Effector memory CD8-positive, alpha-beta T cell (primary cell): Measurements from ENCODE around the gene MPI.
"Not testable (repeated sequence)": the region's sequence is repeated elsewhere in the genome, so short reads cannot be mapped to it uniquely, and the experiment has no call there.

ENCODE experiments used
- ATAC-seq: fragments of 150-1000 bp; cut with Tn5 transposase; replicated peaks from 2 replicates; pipeline ENCODE4 v1.10.0; 2021; ENCODE audit warnings: mild to moderate bottlenecking, moderate library complexity
- DNase-seq, 3 experiments: peaks; one replicate each; pipeline ENCODE4 v3.0.0; 2021
- H3K27ac Mint-ChIP-seq, 2 donors: one replicate each; pipeline ENCODE4 v1.8.0; 2022; ENCODE audit warnings: mild to moderate bottlenecking in 2 of 2, mixed read lengths in 2 of 2, moderate library complexity in 2 of 2
- H3K27me3 Mint-ChIP-seq, 2 donors: one replicate each; pipeline ENCODE4 v1.8.0; 2022; ENCODE audit warnings: mixed read lengths in 2 of 2
- H3K36me3 Mint-ChIP-seq: one replicate; pipeline ENCODE4 v1.8.0; 2022; ENCODE audit warnings: mild to moderate bottlenecking, moderate library complexity, mixed read lengths; ENCODE audit not compliant: insufficient read depth
- H3K4me1 Mint-ChIP-seq, 2 donors: one replicate each; pipeline ENCODE4 v1.8.0; 2022; ENCODE audit warnings: low read depth in 2 of 2, mixed read lengths in 2 of 2
- H3K4me3 Mint-ChIP-seq, 2 donors: one replicate each; pipeline ENCODE4 v1.8.0; 2022; ENCODE audit warnings: mild to moderate bottlenecking in 2 of 2, mixed read lengths in 2 of 2, moderate library complexity in 2 of 2
- H3K9me3 Mint-ChIP-seq, 2 donors: one replicate each; pipeline ENCODE4 v1.8.0; 2022; ENCODE audit warnings: mixed read lengths in 2 of 2

MPI gene

GRCh38 chr15:74904190-74904805, 14.5 kb downstream of the MPI start:
- Mint-ChIP-seq H3K4me3 (no peak overlapping the region), H3K36me3 (peaks cover 26% of the 10 kb centered on the region), H3K9me3 (no peaks in the 10 kb centered on the region), H3K4me1 (peaks cover 20 to 30% of the 10 kb centered on the region in 2 donors), H3K27me3 (no peaks in the 10 kb centered on the region), H3K27ac (peak overlapping the region in 1 of 2 donors; percentile 20)
- no peak for DNase-seq
- no peak for ATAC-seq

GRCh38 chr15:74906067-74906449, 16.2 kb downstream of the MPI start:
- DNase-seq (peak in 1 of 3 experiments; percentile 21), ATAC-seq (peak; percentile 32)
- Mint-ChIP-seq H3K4me1 (peaks cover 20 to 30% of the 10 kb centered on the region in 2 donors), H3K4me3 (peak overlapping the region; percentile 99 to 100), H3K27me3 (no peaks in the 10 kb centered on the region), H3K9me3 (no peaks in the 10 kb centered on the region), H3K36me3 (peaks cover 16% of the 10 kb centered on the region), H3K27ac (peak overlapping the region; percentile 97 to 98)

GRCh38 chr15:74906450-74907162, 16.8 kb downstream of the MPI start, which contains the start of gene FAM219B:
TSS of gene FAM219B (minus strand) at chr15:74906851. CDS start at chr15:74906800, 51 bp downstream.
- DNase-seq: peak; percentile 61 to 71 (median 61)
- peak; percentile 83 for ATAC-seq
- H3K4me3 Mint-ChIP-seq: peak within 1 kb of the TSS; percentile 99 to 100
- peak within 1 kb of the TSS; percentile 97 to 98 for H3K27ac Mint-ChIP-seq
- no peaks in the 10 kb centered on the region for H3K27me3 Mint-ChIP-seq
- no peaks in the 10 kb centered on the region for H3K9me3 Mint-ChIP-seq
- H3K36me3 Mint-ChIP-seq: peaks cover 16% of the 10 kb centered on the region
- peaks cover 20 to 28% of the 10 kb centered on the region in 2 donors for H3K4me1 Mint-ChIP-seq

- Mint-ChIP-seq H3K36me3 (peaks cover 16% of the 10 kb centered on the region), H3K4me1 (peaks cover 20 to 26% of the 10 kb centered on the region in 2 donors), H3K27me3 (no peaks in the 10 kb centered on the region), H3K9me3 (no peaks in the 10 kb centered on the region), H3K4me3 (peak overlapping the region; percentile 99 to 100), H3K27ac (peak overlapping the region; percentile 97 to 98)
- ATAC-seq: peak; percentile 2
- no peak for DNase-seq
These were observed 17.5 kb downstream of the MPI start for GRCh38 chr15:74907163-74907870.

- H3K36me3 Mint-ChIP-seq: peaks cover 3% of the 10 kb centered on the region
- no peak for ATAC-seq
These were observed 18.8 kb downstream of the MPI start for GRCh38 chr15:74908635-74909034.

GRCh38 chr15:74913041-74913440, 23.2 kb downstream of the MPI start:
- H3K27me3 Mint-ChIP-seq: no peaks in the 10 kb centered on the region
- H3K9me3 Mint-ChIP-seq: no peaks in the 10 kb centered on the region
- DNase-seq (no peak), ATAC-seq (no peak)
- no peak overlapping the region for H3K4me3 Mint-ChIP-seq
- H3K36me3 Mint-ChIP-seq: peaks cover 37% of the 10 kb centered on the region
- H3K27ac Mint-ChIP-seq: no peak overlapping the region
- H3K4me1 Mint-ChIP-seq: peaks cover 0 to 3% of the 10 kb centered on the region in 2 donors

More at GRCh38 chr15:74908635-74909034, 18.8 kb downstream of the MPI start:
- Mint-ChIP-seq H3K27ac (no peak overlapping the region), H3K4me1 (peaks cover 20 to 26% of the 10 kb centered on the region in 2 donors), H3K9me3 (no peaks in the 10 kb centered on the region), H3K4me3 (no peak overlapping the region), H3K27me3 (no peaks in the 10 kb centered on the region)
- no peak for DNase-seq

- not testable (repeated sequence) for H3K27ac Mint-ChIP-seq, H3K9me3 Mint-ChIP-seq, H3K27me3 Mint-ChIP-seq, H3K4me3 Mint-ChIP-seq, DNase-seq, H3K4me1 Mint-ChIP-seq, ATAC-seq
- peaks cover 45% of the 10 kb centered on the region for H3K36me3 Mint-ChIP-seq
These were observed 24.0 kb downstream of the MPI start for GRCh38 chr15:74913799-74914198.

- ATAC-seq (no peak), DNase-seq (no peak)
- H3K9me3 Mint-ChIP-seq: no peaks in the 10 kb centered on the region
- peaks cover 0 to 3% of the 10 kb centered on the region in 2 donors for H3K4me1 Mint-ChIP-seq
- H3K27me3 Mint-ChIP-seq: no peaks in the 10 kb centered on the region
- no peak overlapping the region for H3K4me3 Mint-ChIP-seq
- H3K27ac Mint-ChIP-seq: no peak overlapping the region
- H3K36me3 Mint-ChIP-seq: peaks cover 78% of the 10 kb centered on the region
These were observed 27.8 kb downstream of the MPI start for GRCh38 chr15:74917676-74918075.

- Mint-ChIP-seq H3K27ac (peak overlapping the region in 1 of 2 donors; percentile 52), H3K4me3 (no peak overlapping the region), H3K36me3 (peaks cover 83% of the 10 kb centered on the region), H3K9me3 (no peaks in the 10 kb centered on the region), H3K4me1 (peaks cover 0 to 1% of the 10 kb centered on the region in 2 donors), H3K27me3 (no peaks in the 10 kb centered on the region)
- ATAC-seq (no peak), DNase-seq (no peak)
These were observed 30.6 kb downstream of the MPI start for GRCh38 chr15:74920456-74920855.

GRCh38 chr15:74924525-74924924, 34.7 kb downstream of the MPI start:
- ATAC-seq (no peak), DNase-seq (no peak)
- no peaks in the 10 kb centered on the region for H3K9me3 Mint-ChIP-seq
- H3K4me1 Mint-ChIP-seq: no peaks in the 10 kb centered on the region
- H3K27ac Mint-ChIP-seq: no peak overlapping the region
- H3K4me3 Mint-ChIP-seq: no peak overlapping the region
- H3K27me3 Mint-ChIP-seq: no peaks in the 10 kb centered on the region
- H3K36me3 Mint-ChIP-seq: peaks cover 86% of the 10 kb centered on the region

GRCh38 chr15:74928771-74929198, 38.9 kb downstream of the MPI start:
- Mint-ChIP-seq H3K27ac (no peak overlapping the region), H3K4me1 (peaks cover 5 to 13% of the 10 kb centered on the region in 2 donors), H3K9me3 (no peaks in the 10 kb centered on the region), H3K36me3 (peaks cover 76% of the 10 kb centered on the region), H3K4me3 (no peak overlapping the region), H3K27me3 (no peaks in the 10 kb centered on the region)
- no peak for DNase-seq
- ATAC-seq: no peak

- H3K27me3 Mint-ChIP-seq: no peaks in the 10 kb centered on the region
- H3K27ac Mint-ChIP-seq: peak overlapping the region; percentile 73 to 75
- H3K36me3 Mint-ChIP-seq: peaks cover 56% of the 10 kb centered on the region
- no peak for ATAC-seq
- H3K4me3 Mint-ChIP-seq: no peak overlapping the region
- H3K9me3 Mint-ChIP-seq: no peaks in the 10 kb centered on the region
- DNase-seq: no peak
- H3K4me1 Mint-ChIP-seq: peaks cover 19 to 33% of the 10 kb centered on the region in 2 donors
These were observed 43.7 kb downstream of the MPI start for GRCh38 chr15:74933573-74933972.

GRCh38 chr15:74935193-74935592, 45.4 kb downstream of the MPI start:
- H3K27ac Mint-ChIP-seq: peak overlapping the region; percentile 41 to 62
- not testable (repeated sequence) for ATAC-seq, DNase-seq, H3K9me3 Mint-ChIP-seq, H3K27me3 Mint-ChIP-seq
- peak overlapping the region; percentile 61 to 64 for H3K4me3 Mint-ChIP-seq
- H3K36me3 Mint-ChIP-seq: peaks cover 40% of the 10 kb centered on the region
- peaks cover 19 to 33% of the 10 kb centered on the region in 2 donors for H3K4me1 Mint-ChIP-seq
